ENCODE data around the gene RNF175.
"Not testable (repeated sequence)": the region's sequence is repeated elsewhere in the genome, so short reads cannot be mapped to it uniquely, and the experiment has no call there.

The RNF175 gene

GRCh38 chr4:153683763-153684181 lies 76.1 kb downstream of the RNF175 start:
- no peak for DNase-seq (ENCODE audit: low read depth)

- DNase-seq (ENCODE audit: low read depth) = no peak
These were observed 80.3 kb downstream of the RNF175 start for GRCh38 chr4:153679486-153679885.

GRCh38 chr4:153676984-153677383 lies 82.8 kb downstream of the RNF175 start:
- DNase-seq (ENCODE audit: low read depth) = no peak

- DNase-seq (ENCODE audit: low read depth) = no peak
These were observed 83.3 kb downstream of the RNF175 start for GRCh38 chr4:153676486-153676885.

GRCh38 chr4:153669838-153670237 lies 90.0 kb downstream of the RNF175 start:
- no peak for DNase-seq (ENCODE audit: low read depth)

GRCh38 chr4:153668647-153669046 lies 91.2 kb downstream of the RNF175 start:
- no peak for DNase-seq (ENCODE audit: low read depth)

- DNase-seq (ENCODE audit: low read depth) = not testable (repeated sequence)
These were observed 93.3 kb downstream of the RNF175 start for GRCh38 chr4:153666505-153666904.

- DNase-seq (ENCODE audit: low read depth) = no peak
These were observed 96.2 kb downstream of the RNF175 start for GRCh38 chr4:153663667-153664066.

GRCh38 chr4:153661908-153662307 lies 97.9 kb downstream of the RNF175 start:
- DNase-seq (ENCODE audit: low read depth) = no peak

- no peak for DNase-seq (ENCODE audit: low read depth)
These were observed 98.5 kb downstream of the RNF175 start for GRCh38 chr4:153661215-153661822.

Data from T follicular helper cell (primary cell).